Stimulated activated CD8-positive, alpha-beta memory T cell treated with anti-CD3 and anti-CD28 coated beads, Interleukin-4, amount 100 ng/mL, for 1 hour (primary cell): ENCODE data around the gene AKNA.

Experiments
- DNase-seq, 2 donors: peaks; one replicate each; pipeline ENCODE4 v3.0.0-alpha.2; 2020; ENCODE audit warnings: low read depth in 2 of 2, low spot score in 1 of 2

The AKNA gene

GRCh38 chr9:114378016-114378415, 9.8 kb downstream of the AKNA start:
- DNase-seq: no peak

GRCh38 chr9:114376586-114377445, 11.0 kb downstream of the AKNA start:
- no peak for DNase-seq

- DNase-seq: no peak
Observed at GRCh38 chr9:114375386-114376175, 12.2 kb downstream of the AKNA start.

- DNase-seq: no peak
Observed at GRCh38 chr9:114374936-114375335, 12.8 kb downstream of the AKNA start.

GRCh38 chr9:114373960-114374730, 13.6 kb downstream of the AKNA start:
- no peak for DNase-seq

GRCh38 chr9:114372921-114373448, 14.8 kb downstream of the AKNA start:
- DNase-seq: peak; percentile 53 to 64

GRCh38 chr9:114371973-114372917, 15.5 kb downstream of the AKNA start:
- DNase-seq: no peak

- no peak for DNase-seq
Observed at GRCh38 chr9:114371343-114371944, 16.3 kb downstream of the AKNA start.

- DNase-seq: no peak
Observed at GRCh38 chr9:114370968-114371320, 16.8 kb downstream of the AKNA start.

GRCh38 chr9:114370251-114370967, 17.4 kb downstream of the AKNA start:
- no peak for DNase-seq

GRCh38 chr9:114369216-114370130, 18.3 kb downstream of the AKNA start:
- DNase-seq: no peak

- no peak for DNase-seq
Observed at GRCh38 chr9:114367772-114368569, 19.8 kb downstream of the AKNA start.

GRCh38 chr9:114367366-114367765, 20.4 kb downstream of the AKNA start:
- no peak for DNase-seq

- DNase-seq: no peak
Observed at GRCh38 chr9:114366334-114367128, 21.3 kb downstream of the AKNA start.

GRCh38 chr9:114365194-114365593, 22.6 kb downstream of the AKNA start:
- no peak for DNase-seq
